Neural progenitor cell (in vitro differentiated cells): ENCODE data around the gene MYRFL. TPM values are rescaled to one million over a fixed set of nuclear protein-coding genes. Genes with fewer than 3 reads are reported as not detected.

Experiments used
- DNase-seq: peaks from one replicate; pipeline ENCODE4 v3.0.0-alpha.2; 2016; ENCODE audit warnings: low spot score
- H2AFZ ChIP-seq: fragments of 200-600 bp; sonication (generic); replicated peaks from 2 replicates; pipeline ENCODE4 v1.6.1; 2016; ENCODE audit warnings: antibody characterized with exemption
- H3F3A ChIP-seq: fragments of 200-600 bp; sonication (generic); 2 replicates; pipeline ENCODE4 v1.6.1; 2016; ENCODE audit warnings: antibody characterized with exemption, low read depth
- H3K27ac ChIP-seq: fragments of 200-600 bp; sonication (generic); 2 replicates; pipeline ENCODE4 v1.5.1; 2016; ENCODE audit warnings: mild to moderate bottlenecking
- H3K27me3 ChIP-seq: fragments of 200-600 bp; sonication (generic); 2 replicates; pipeline ENCODE4 v1.6.1; 2016; ENCODE audit warnings: mild to moderate bottlenecking, moderate library complexity
- H3K36me3 ChIP-seq: fragments of 200-600 bp; sonication (generic); 2 replicates; pipeline ENCODE4 v1.5.1; 2016
- H3K4me1 ChIP-seq: fragments of 200-600 bp; sonication (generic); 2 replicates; pipeline ENCODE4 v1.6.1; 2016; ENCODE audit warnings: mixed run types
- H3K4me2 ChIP-seq: fragments of 200-600 bp; sonication (generic); 2 replicates; pipeline ENCODE4 v1.6.1; 2016
- H3K4me3 ChIP-seq: fragments of 200-600 bp; sonication (generic); 2 replicates; pipeline ENCODE4 v1.5.1; 2016
- H3K79me2 ChIP-seq: fragments of 200-600 bp; sonication (generic); 2 replicates; pipeline ENCODE4 v1.6.1; 2016; ENCODE audit warnings: low read depth
- H3K9ac ChIP-seq: fragments of 200-600 bp; sonication (generic); 2 replicates; pipeline ENCODE4 v1.6.1; 2016
- H3K9me3 ChIP-seq: fragments of 200-600 bp; sonication (generic); 2 replicates; pipeline ENCODE4 v1.5.1; 2016; ENCODE audit warnings: low read depth
- H4K20me1 ChIP-seq: fragments of 200-600 bp; sonication (generic); 2 replicates; pipeline ENCODE4 v1.6.1; 2016; ENCODE audit warnings: low read depth
- H3K27ac Mint-ChIP-seq: 3 replicates; pipeline ENCODE4 v1.8.0; 2021; ENCODE audit warnings: mixed read lengths
- H3K27me3 Mint-ChIP-seq: 2 replicates; pipeline ENCODE4 v1.8.0; 2022; ENCODE audit warnings: low read depth, mild to moderate bottlenecking, inconsistent platforms, moderate library complexity, mixed read lengths; ENCODE audit not compliant: insufficient read depth
- H3K36me3 Mint-ChIP-seq: 3 replicates; pipeline ENCODE4 v1.8.0; 2021; ENCODE audit warnings: mixed read lengths
- H3K4me1 Mint-ChIP-seq: 3 replicates; pipeline ENCODE4 v1.8.0; 2021; ENCODE audit warnings: mixed read lengths
- H3K4me3 Mint-ChIP-seq: 3 replicates; pipeline ENCODE4 v1.8.0; 2021; ENCODE audit warnings: mild to moderate bottlenecking, moderate library complexity, mixed read lengths
- H3K9me3 Mint-ChIP-seq: 3 replicates; pipeline ENCODE4 v1.8.0; 2020; ENCODE audit warnings: mixed read lengths
- CTCF ChIP-seq: fragments of 200-600 bp; sonication (generic); IDR thresholded peaks from 2 replicates; pipeline ENCODE4 v1.5.1; 2017; ENCODE audit warnings: antibody characterized with exemption, mild to moderate bottlenecking
- EZH2 ChIP-seq: fragments of 200-600 bp; sonication (generic); IDR thresholded peaks from 2 replicates; pipeline ENCODE4 v1.6.1; 2017; ENCODE audit warnings: antibody characterized with exemption, mild to moderate bottlenecking, moderate library complexity
- EZH2phosphoT487 ChIP-seq: fragments of 200-600 bp; sonication (generic); IDR thresholded peaks from 2 replicates; pipeline ENCODE4 v1.6.1; 2017; ENCODE audit warnings: antibody characterized with exemption
- total RNA-seq: library from RNA; depleted of rRNA; stranded (reverse); fragments of >200 nt; gene quantifications from 2 replicates; pipeline ENCODE4 v1.2.3, GENCODE V29; 2015; ENCODE audit warnings: low replicate concordance

The MYRFL gene
- total RNA-seq, 1 donor from 2014 or later = not detected

DNA sequence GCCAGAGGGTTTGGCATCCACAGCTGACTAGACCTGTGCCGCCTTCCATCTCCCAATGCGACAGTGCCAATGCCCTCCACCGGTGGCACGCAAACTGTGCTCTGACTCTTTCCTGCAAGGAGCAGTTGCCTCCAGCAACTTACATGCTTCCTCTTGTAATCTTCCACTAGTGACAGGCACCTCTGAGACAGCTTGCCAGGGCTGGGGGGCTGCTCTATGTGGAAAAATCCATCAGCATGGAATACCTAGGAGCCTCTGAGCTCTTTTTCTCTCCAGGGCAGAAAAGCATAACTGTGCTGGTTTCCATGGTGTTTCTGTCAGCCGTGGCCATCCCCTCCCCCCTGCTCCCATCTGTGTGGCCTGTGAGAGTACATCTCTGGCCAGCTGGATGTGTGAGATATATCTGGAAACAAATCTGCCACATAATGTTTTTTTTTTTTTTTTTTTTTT lies 110.6 kb downstream of the MYRFL start:
- H2AFZ ChIP-seq = no peak overlapping the region
- H3K27me3 ChIP-seq = no peaks in the 10 kb centered on the region
- DNase-seq = no peak
- peaks cover 59% of the 10 kb centered on the region for H3K4me1 Mint-ChIP-seq
- peaks cover 9% of the 10 kb centered on the region for H3K9me3 Mint-ChIP-seq
- H3K4me1 ChIP-seq = peaks cover 35% of the 10 kb centered on the region
- H3K4me3 Mint-ChIP-seq = peak overlapping the region; percentile 71
- no peak for TF ChIP-seq CTCF
- TF ChIP-seq EZH2 = no peak
- no peak for TF ChIP-seq EZH2phosphoT487
- no peaks in the 10 kb centered on the region for H3K27me3 Mint-ChIP-seq
- peaks cover 7% of the 10 kb centered on the region for H3K36me3 Mint-ChIP-seq
- no peaks in the 10 kb centered on the region for H3K36me3 ChIP-seq
- no peak overlapping the region for H3K9ac ChIP-seq
- H3K27ac Mint-ChIP-seq = peak overlapping the region; percentile 99
- no peak overlapping the region for H3K27ac ChIP-seq
- no peaks in the 10 kb centered on the region for H3K79me2 ChIP-seq
- no peak overlapping the region for H3K4me2 ChIP-seq
- H4K20me1 ChIP-seq = no peaks in the 10 kb centered on the region
- no peak overlapping the region for H3K4me3 ChIP-seq
- no peaks in the 10 kb centered on the region for H3K9me3 ChIP-seq
- peaks cover 19% of the 10 kb centered on the region for H3F3A ChIP-seq

DNA sequence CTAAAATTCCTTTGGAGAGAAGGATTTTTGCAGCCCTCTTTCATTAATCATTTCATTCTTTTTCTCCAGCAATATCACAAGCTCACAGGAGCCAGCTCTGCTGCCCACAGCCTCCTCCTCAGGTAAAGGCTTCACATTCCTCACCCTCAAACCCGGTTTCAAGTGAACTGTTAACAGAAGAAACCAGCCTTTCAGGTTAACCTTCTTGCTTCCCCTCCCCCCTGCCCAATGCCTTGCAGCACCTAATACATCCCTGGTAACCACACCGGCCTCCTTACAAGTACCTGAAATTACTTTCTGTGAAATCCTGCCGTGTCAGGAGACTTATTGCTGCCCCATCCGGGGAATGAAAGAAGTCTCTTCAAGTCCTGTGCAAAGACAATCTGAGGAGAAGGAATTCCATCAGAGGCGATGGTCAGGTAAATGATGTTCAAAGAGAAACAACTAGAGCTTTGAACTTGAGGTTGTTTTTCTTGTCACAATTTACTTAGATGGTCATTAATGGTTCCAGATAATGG lies 111.2 kb downstream of the MYRFL start:
- Mint-ChIP-seq H3K4me1 (peaks cover 55% of the 10 kb centered on the region), H3K27me3 (no peaks in the 10 kb centered on the region), H3K9me3 (peaks cover 9% of the 10 kb centered on the region), H3K36me3 (peaks cover 7% of the 10 kb centered on the region), H3K27ac (peak overlapping the region; percentile 99), H3K4me3 (peak overlapping the region; percentile 31)
- TF ChIP-seq EZH2 = no peak
- TF ChIP-seq EZH2phosphoT487 = no peak
- TF ChIP-seq CTCF = no peak
- Histone ChIP-seq H3K36me3 (no peaks in the 10 kb centered on the region), H3K9ac (no peak overlapping the region), H3K4me2 (no peak overlapping the region), H3K27me3 (no peaks in the 10 kb centered on the region), H4K20me1 (no peaks in the 10 kb centered on the region), H3K9me3 (no peaks in the 10 kb centered on the region), H3K4me3 (no peak overlapping the region), H3K27ac (no peak overlapping the region), H2AFZ (no peak overlapping the region), H3K4me1 (peaks cover 32% of the 10 kb centered on the region), H3F3A (peaks cover 19% of the 10 kb centered on the region), H3K79me2 (no peaks in the 10 kb centered on the region)
- no peak for DNase-seq

DNA sequence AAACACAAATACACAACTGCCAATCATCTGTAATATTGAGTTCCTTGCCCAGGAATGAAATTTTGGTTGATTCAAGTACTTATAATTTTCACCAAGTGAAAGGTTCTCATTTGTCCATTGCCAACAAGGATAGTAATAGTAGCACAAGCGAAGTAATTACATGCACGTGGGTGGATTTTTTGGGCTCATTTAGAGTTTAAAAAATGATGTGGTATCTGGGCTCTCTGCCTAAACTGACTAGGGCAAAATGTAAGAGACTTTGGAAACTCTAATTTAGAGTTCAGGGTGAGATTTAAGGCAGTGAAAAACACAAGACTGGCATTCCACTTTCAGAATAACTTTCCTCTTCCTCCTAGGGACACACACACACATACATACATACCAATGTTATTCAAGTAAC lies 111.7 kb downstream of the MYRFL start:
- H3K4me3 ChIP-seq = no peak overlapping the region
- H3K79me2 ChIP-seq = no peaks in the 10 kb centered on the region
- H3K27me3 Mint-ChIP-seq = no peaks in the 10 kb centered on the region
- H3K4me2 ChIP-seq = no peak overlapping the region
- peaks cover 9% of the 10 kb centered on the region for H3K9me3 Mint-ChIP-seq
- H3K9ac ChIP-seq = no peak overlapping the region
- no peak overlapping the region for H3K27ac Mint-ChIP-seq
- no peak overlapping the region for H3K27ac ChIP-seq
- H2AFZ ChIP-seq = no peak overlapping the region
- TF ChIP-seq CTCF = no peak
- no peak for TF ChIP-seq EZH2
- no peak for TF ChIP-seq EZH2phosphoT487
- H3K4me1 ChIP-seq = peaks cover 29% of the 10 kb centered on the region
- H3F3A ChIP-seq = peaks cover 19% of the 10 kb centered on the region
- peaks cover 50% of the 10 kb centered on the region for H3K4me1 Mint-ChIP-seq
- no peaks in the 10 kb centered on the region for H3K9me3 ChIP-seq
- no peaks in the 10 kb centered on the region for H4K20me1 ChIP-seq
- no peaks in the 10 kb centered on the region for H3K36me3 ChIP-seq
- DNase-seq = no peak
- H3K36me3 Mint-ChIP-seq = peaks cover 7% of the 10 kb centered on the region
- H3K4me3 Mint-ChIP-seq = no peak overlapping the region
- H3K27me3 ChIP-seq = no peaks in the 10 kb centered on the region
